Measurements from ENCODE around the gene KRT4. TPM values are rescaled to one million over a fixed set of nuclear protein-coding genes. Genes with fewer than 3 reads are reported as not detected.

KRT4 gene
- total and polyA plus RNA-seq, 2 experiments from 2014 or later: not detected

DNA sequence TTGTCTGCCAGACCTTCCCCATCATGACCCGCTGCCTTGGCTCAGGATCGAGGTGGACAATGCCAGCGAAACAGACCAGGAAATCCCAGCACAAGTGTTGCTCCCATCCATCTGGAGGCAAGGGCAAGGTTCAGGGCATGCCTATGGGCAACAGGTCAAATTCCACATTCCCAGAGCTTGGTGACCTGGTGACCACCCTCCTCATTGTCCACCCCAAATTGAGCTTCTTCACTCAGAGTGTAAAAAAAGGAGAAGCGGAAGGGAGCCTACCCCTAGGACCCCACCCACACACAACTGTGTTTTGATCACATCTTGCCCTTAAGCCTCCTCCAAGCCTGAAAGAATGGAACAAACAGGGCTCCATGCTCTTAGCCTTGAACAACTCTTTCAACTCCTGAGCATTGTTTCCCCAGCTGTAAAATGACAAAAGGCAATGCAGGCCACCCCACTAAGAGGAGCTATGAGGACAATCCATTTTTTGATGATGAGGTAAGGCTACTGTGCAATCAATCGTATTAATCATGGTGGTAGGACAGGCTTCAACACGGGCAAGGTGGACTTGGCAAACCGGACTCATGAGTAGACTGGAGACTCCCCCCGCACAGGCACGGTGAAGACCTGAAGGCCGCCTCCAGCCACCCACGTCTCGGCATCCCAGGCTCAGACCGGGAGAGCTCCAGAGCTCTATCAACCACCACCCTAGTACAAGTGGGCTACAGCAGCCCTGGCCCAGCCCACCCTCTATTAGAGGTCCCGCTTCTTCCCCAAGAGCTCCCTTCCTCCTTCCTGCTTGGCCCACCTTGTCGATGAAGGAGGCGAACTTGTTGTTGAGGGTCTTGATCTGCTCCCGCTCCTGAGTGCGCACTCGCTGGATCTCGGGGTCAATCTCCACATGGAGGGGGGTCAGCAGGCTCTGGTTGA lies 19.3 kb upstream of the KRT4 start:
- Mint-ChIP-seq H3K36me3 (ENCODE audit: low read depth) (no peaks in the 10 kb centered on the region), H3K9me3 (no peaks in the 10 kb centered on the region), H3K27me3 (ENCODE audit: insufficient read depth, low read depth, poor library complexity) (peaks cover 9% of the 10 kb centered on the region), H3K27ac (no peak overlapping the region), H3K4me1 (no peaks in the 10 kb centered on the region; the same call in 2 of the 3 replicates), H3K4me3 (no peak overlapping the region)
- no peaks in the 10 kb centered on the region for H3F3A ChIP-seq (replicated peaks; ENCODE audit: low read depth)
- no peaks in the 10 kb centered on the region for H3K79me2 ChIP-seq (replicated peaks; ENCODE audit: insufficient read depth)
- ATAC-seq (no peak), DNase-seq (ENCODE audit: low spot score) (no peak)
- H3K4me1 ChIP-seq (ENCODE audit: insufficient read depth): no peaks in the 10 kb centered on the region
- H3K36me3 ChIP-seq (ENCODE audit: insufficient read depth): no peaks in the 10 kb centered on the region
- TF ChIP-seq JUNB (IDR thresholded peaks at IDR 0.05; ENCODE audit: unreplicated experiment) (no peak), NANOG (IDR thresholded peaks at IDR 0.05; ENCODE audit: borderline replicate concordance) (no peak)
- H3K27ac ChIP-seq (ENCODE audit: low read depth): no peak overlapping the region
- H3K27me3 ChIP-seq (ENCODE audit: insufficient read depth): no peaks in the 10 kb centered on the region
- H4K20me1 ChIP-seq (replicated peaks; ENCODE audit: insufficient read depth): no peaks in the 10 kb centered on the region
- no peak overlapping the region for H2AFZ ChIP-seq
- 0 out of 2 replicates have a peak, but pooled peaks cover 5% of the 10 kb centered on the region for H3K9me2 ChIP-seq (ENCODE audit: insufficient read depth)
- H3K4me2 ChIP-seq: no peak overlapping the region
- no peak overlapping the region for H3K4me3 ChIP-seq

DNA sequence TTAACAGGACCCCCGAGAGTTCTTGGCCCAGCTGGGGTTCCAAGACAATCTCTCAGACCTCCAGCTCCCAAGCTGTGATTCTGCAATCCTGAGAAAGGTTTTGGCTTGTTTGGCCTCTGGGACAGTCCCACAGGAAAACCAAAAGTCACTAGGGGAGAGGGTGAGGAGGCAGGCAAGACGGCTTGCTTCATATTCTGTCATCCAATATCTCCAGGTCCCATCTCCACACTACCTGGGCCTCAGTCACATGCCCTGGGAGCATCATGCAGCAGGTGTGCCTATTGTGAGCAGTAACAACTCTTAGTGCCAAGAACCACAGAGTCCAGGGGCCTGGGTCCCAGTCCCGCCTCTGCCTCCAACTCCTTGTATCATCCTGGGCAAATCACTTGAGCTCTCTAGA lies 18.5 kb upstream of the KRT4 start:
- ATAC-seq: no peak
- H3K27me3 Mint-ChIP-seq (ENCODE audit: insufficient read depth, low read depth, poor library complexity): peaks cover 9% of the 10 kb centered on the region
- H3K4me1 Mint-ChIP-seq: no peaks in the 10 kb centered on the region; the same call in 2 of the 3 replicates
- TF ChIP-seq JUNB (IDR thresholded peaks at IDR 0.05; ENCODE audit: unreplicated experiment) (no peak), ZNF331 (CRISPR knock-in tag; IDR thresholded peaks at IDR 0.05; ENCODE audit: low read depth) (no peak), NANOG (IDR thresholded peaks at IDR 0.05; ENCODE audit: borderline replicate concordance) (no peak), EZH2 (IDR thresholded peaks at IDR 0.05; ENCODE audit: low read depth, unreplicated experiment) (no peak), POLR2AphosphoS5 (IDR thresholded peaks at IDR 0.05; ENCODE audit: low read depth) (no peak), CREB1 (CRISPR knock-in tag; IDR thresholded peaks at IDR 0.05; ENCODE audit: low read depth) (no peak), ZNF114 (CRISPR knock-in tag; IDR thresholded peaks at IDR 0.05) (no peak), EZH2phosphoT487 (IDR thresholded peaks at IDR 0.05; ENCODE audit: unreplicated experiment) (no peak), STAT1 (IDR thresholded peaks at IDR 0.05; ENCODE audit: unreplicated experiment) (no peak)
- TF ChIP-seq, protein P1, sequence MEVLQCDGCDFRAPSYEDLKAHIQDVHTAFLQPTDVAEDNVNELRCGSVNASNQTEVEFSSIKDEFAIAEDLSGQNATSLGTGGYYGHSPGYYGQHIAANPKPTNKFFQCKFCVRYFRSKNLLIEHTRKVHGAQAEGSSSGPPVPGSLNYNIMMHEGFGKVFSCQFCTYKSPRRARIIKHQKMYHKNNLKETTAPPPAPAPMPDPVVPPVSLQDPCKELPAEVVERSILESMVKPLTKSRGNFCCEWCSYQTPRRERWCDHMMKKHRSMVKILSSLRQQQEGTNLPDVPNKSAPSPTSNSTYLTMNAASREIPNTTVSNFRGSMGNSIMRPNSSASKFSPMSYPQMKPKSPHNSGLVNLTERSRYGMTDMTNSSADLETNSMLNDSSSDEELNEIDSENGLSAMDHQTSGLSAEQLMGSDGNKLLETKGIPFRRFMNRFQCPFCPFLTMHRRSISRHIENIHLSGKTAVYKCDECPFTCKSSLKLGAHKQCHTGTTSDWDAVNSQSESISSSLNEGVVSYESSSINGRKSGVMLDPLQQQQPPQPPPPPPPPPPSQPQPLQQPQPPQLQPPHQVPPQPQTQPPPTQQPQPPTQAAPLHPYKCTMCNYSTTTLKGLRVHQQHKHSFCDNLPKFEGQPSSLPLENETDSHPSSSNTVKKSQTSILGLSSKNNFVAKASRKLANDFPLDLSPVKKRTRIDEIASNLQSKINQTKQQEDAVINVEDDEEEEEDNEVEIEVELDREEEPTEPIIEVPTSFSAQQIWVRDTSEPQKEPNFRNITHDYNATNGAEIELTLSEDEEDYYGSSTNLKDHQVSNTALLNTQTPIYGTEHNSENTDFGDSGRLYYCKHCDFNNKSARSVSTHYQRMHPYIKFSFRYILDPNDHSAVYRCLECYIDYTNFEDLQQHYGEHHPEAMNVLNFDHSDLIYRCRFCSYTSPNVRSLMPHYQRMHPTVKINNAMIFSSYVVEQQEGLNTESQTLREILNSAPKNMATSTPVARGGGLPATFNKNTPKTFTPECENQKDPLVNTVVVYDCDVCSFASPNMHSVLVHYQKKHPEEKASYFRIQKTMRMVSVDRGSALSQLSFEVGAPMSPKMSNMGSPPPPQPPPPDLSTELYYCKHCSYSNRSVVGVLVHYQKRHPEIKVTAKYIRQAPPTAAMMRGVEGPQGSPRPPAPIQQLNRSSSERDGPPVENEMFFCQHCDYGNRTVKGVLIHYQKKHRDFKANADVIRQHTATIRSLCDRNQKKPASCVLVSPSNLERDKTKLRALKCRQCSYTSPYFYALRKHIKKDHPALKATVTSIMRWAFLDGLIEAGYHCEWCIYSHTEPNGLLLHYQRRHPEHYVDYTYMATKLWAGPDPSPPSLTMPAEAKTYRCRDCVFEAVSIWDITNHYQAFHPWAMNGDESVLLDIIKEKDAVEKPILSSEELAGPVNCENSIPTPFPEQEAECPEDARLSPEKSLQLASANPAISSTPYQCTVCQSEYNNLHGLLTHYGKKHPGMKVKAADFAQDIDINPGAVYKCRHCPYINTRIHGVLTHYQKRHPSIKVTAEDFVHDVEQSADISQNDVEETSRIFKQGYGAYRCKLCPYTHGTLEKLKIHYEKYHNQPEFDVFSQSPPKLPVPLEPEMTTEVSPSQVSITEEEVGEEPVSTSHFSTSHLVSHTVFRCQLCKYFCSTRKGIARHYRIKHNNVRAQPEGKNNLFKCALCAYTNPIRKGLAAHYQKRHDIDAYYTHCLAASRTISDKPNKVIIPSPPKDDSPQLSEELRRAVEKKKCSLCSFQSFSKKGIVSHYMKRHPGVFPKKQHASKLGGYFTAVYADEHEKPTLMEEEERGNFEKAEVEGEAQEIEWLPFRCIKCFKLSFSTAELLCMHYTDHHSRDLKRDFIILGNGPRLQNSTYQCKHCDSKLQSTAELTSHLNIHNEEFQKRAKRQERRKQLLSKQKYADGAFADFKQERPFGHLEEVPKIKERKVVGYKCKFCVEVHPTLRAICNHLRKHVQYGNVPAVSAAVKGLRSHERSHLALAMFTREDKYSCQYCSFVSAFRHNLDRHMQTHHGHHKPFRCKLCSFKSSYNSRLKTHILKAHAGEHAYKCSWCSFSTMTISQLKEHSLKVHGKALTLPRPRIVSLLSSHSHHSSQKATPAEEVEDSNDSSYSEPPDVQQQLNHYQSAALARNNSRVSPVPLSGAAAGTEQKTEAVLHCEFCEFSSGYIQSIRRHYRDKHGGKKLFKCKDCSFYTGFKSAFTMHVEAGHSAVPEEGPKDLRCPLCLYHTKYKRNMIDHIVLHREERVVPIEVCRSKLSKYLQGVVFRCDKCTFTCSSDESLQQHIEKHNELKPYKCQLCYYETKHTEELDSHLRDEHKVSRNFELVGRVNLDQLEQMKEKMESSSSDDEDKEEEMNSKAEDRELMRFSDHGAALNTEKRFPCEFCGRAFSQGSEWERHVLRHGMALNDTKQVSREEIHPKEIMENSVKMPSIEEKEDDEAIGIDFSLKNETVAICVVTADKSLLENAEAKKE (CRISPR knock-in tag; IDR thresholded peaks at IDR 0.05): no peak
- TF ChIP-seq, protein P2, sequence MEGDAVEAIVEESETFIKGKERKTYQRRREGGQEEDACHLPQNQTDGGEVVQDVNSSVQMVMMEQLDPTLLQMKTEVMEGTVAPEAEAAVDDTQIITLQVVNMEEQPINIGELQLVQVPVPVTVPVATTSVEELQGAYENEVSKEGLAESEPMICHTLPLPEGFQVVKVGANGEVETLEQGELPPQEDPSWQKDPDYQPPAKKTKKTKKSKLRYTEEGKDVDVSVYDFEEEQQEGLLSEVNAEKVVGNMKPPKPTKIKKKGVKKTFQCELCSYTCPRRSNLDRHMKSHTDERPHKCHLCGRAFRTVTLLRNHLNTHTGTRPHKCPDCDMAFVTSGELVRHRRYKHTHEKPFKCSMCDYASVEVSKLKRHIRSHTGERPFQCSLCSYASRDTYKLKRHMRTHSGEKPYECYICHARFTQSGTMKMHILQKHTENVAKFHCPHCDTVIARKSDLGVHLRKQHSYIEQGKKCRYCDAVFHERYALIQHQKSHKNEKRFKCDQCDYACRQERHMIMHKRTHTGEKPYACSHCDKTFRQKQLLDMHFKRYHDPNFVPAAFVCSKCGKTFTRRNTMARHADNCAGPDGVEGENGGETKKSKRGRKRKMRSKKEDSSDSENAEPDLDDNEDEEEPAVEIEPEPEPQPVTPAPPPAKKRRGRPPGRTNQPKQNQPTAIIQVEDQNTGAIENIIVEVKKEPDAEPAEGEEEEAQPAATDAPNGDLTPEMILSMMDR (conservative IDR thresholded peaks at IDR 0.05; ENCODE audit: low read depth in 2 of 2): no peak
- TF ChIP-seq, protein P3, sequence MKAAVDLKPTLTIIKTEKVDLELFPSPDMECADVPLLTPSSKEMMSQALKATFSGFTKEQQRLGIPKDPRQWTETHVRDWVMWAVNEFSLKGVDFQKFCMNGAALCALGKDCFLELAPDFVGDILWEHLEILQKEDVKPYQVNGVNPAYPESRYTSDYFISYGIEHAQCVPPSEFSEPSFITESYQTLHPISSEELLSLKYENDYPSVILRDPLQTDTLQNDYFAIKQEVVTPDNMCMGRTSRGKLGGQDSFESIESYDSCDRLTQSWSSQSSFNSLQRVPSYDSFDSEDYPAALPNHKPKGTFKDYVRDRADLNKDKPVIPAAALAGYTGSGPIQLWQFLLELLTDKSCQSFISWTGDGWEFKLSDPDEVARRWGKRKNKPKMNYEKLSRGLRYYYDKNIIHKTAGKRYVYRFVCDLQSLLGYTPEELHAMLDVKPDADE (IDR thresholded peaks at IDR 0.05): no peak

More for the DNA sequence above, 18.5 kb upstream of the KRT4 start:
- Mint-ChIP-seq H3K27ac (no peak overlapping the region), H3K36me3 (ENCODE audit: low read depth) (no peaks in the 10 kb centered on the region), H3K4me3 (no peak overlapping the region), H3K9me3 (no peaks in the 10 kb centered on the region)
- H3K4me1 ChIP-seq (ENCODE audit: insufficient read depth): no peaks in the 10 kb centered on the region
- no peaks in the 10 kb centered on the region for H3K27me3 ChIP-seq (ENCODE audit: insufficient read depth)
- DNase-seq (ENCODE audit: low spot score): no peak
- H2AFZ ChIP-seq: no peak overlapping the region
- no peaks in the 10 kb centered on the region for H3K79me2 ChIP-seq (replicated peaks; ENCODE audit: insufficient read depth)
- no peaks in the 10 kb centered on the region for H3K36me3 ChIP-seq (ENCODE audit: insufficient read depth)
- no peaks in the 10 kb centered on the region for H3F3A ChIP-seq (replicated peaks; ENCODE audit: low read depth)
- H3K27ac ChIP-seq (ENCODE audit: low read depth): no peak overlapping the region
- peaks cover 12% of the 10 kb centered on the region; the same call in 1 of the 2 replicates for H3K9me2 ChIP-seq (ENCODE audit: insufficient read depth)
- H3K4me2 ChIP-seq: no peak overlapping the region
- no peak overlapping the region for H3K4me3 ChIP-seq
- no peaks in the 10 kb centered on the region for H4K20me1 ChIP-seq (replicated peaks; ENCODE audit: insufficient read depth)
